Sigmoid colon (tissue), 7 donors: ENCODE results near the gene WNT9B. TPM values are rescaled to one million over a fixed set of nuclear protein-coding genes. Genes with fewer than 3 reads are reported as not detected.

Source experiments
- DNase-seq: peaks from one replicate; pipeline ENCODE4 v3.0.0-alpha.2; 2019
- H3K27ac ChIP-seq, 4 donors: fragments of 200-600 bp; sonication (generic); one replicate each; pipeline ENCODE4 v1.5.1; 2016 to 2019; ENCODE audit warnings: mild to moderate bottlenecking in 1 of 4
- H3K27me3 ChIP-seq, 3 donors: fragments of 200-600 bp; sonication (generic); one replicate each; pipeline ENCODE4 v1.5.1; 2019; ENCODE audit warnings: mild to moderate bottlenecking in 1 of 3
- H3K36me3 ChIP-seq, 4 donors: fragments of 200-600 bp; sonication (generic); one replicate each; pipeline ENCODE4 v1.5.1; 2016 to 2019
- H3K4me1 ChIP-seq, 4 donors: fragments of 200-600 bp; sonication (generic); one replicate each; pipeline ENCODE4 v1.5.1; 2017 to 2019
- H3K4me3 ChIP-seq, 4 donors: fragments of 200-600 bp; sonication (generic); one replicate each; pipeline ENCODE4 v1.5.1; 2017 to 2019; ENCODE audit warnings: mild to moderate bottlenecking in 2 of 4, moderate library complexity in 1 of 4
- H3K9me3 ChIP-seq, 4 donors: fragments of 200-600 bp in 3 of 4; sonication (generic) in 3 of 4; one replicate each; pipeline versions ENCODE4 v1.5.1 to v1.6.1; 2013 to 2019
- CTCF ChIP-seq, 4 experiments: fragments of 450-650 bp in 3 of 4; fragments of 200-600 bp in 1 of 4; IDR thresholded peaks; one replicate each; pipeline ENCODE4 v1.5.1; 2016 to 2019; ENCODE audit warnings: antibody characterized with exemption in 4 of 4, mild to moderate bottlenecking in 3 of 4, moderate library complexity in 2 of 4
- EP300 ChIP-seq, 4 donors: sonication (generic); formaldehyde crosslinking; IDR thresholded peaks; one replicate each; pipeline ENCODE4 v1.6.1; 2017; ENCODE audit warnings: antibody characterized with exemption in 4 of 4
- POLR2A ChIP-seq, 2 donors: fragments of 450-650 bp; IDR thresholded peaks; one replicate each; pipeline ENCODE4 v1.6.1; 2016; ENCODE audit warnings: antibody characterized with exemption in 2 of 2, mild to moderate bottlenecking in 2 of 2, moderate library complexity in 2 of 2
- POLR2AphosphoS5 ChIP-seq, 4 donors: sonication (generic); formaldehyde crosslinking; IDR thresholded peaks; one replicate each; pipeline ENCODE4 v1.6.1; 2017; ENCODE audit warnings: antibody characterized with exemption in 4 of 4
- WGBS, 2 donors: extraction: QIAGEN DNeasy Blood & Tissue Kit; methylation state at CpG; one replicate each; pipeline ENCODE4 v1.1.7; 2013; 5-methylcytosine and 5-hydroxymethylcytosine counted together
- intact Hi-C: fragments of 100-400 bp; cut with DNase I; formaldehyde crosslinking; loops from one replicate; pipeline ENCODE4 v1.15.1; 2023
- polyA plus RNA-seq, 3 donors: library from polyadenylated mRNA; stranded (reverse); fragments of 200-250 nt; gene quantifications; one replicate each; pipeline ENCODE4 v1.2.3, GENCODE V29; 2013
- total RNA-seq, 4 donors: library from RNA; depleted of rRNA; stranded (reverse); fragments of >200 nt; gene quantifications; one replicate each; pipeline ENCODE4 v1.1.0, GENCODE V29; 2016
- donor health status: healthy with polysubstance abuse.
- donor health status: Bipolar disorder and iron deficiency.
- donor health status: healthy.

The WNT9B gene
- total and polyA plus RNA-seq, 7 donors = 0.03 TPM; not detected in 6

GRCh38 chr17:46827274-46827673 is 24.1 kb upstream of the WNT9B start:
- 91 to 95% methylated on average over 2 of the region's 2 CpGs for WGBS, 2 donors
- Histone ChIP-seq H3K9me3 (peaks cover 0 to 2% (median 0%) of the 10 kb centered on the region in 4 donors), H3K27ac (no peak overlapping the region), H3K27me3 (peaks cover 5 to 16% (median 7%) of the 10 kb centered on the region in 3 donors), H3K4me3 (no peak overlapping the region), H3K36me3 (no peaks in the 10 kb centered on the region), H3K4me1 (no peaks in the 10 kb centered on the region)
- intact Hi-C loops = no loop called here
- DNase-seq = no peak
- TF ChIP-seq EP300 (IDR thresholded peaks at IDR 0.05) (no peak), POLR2A (IDR thresholded peaks at IDR 0.05) (no peak), CTCF (IDR thresholded peaks at IDR 0.05) (no peak), POLR2AphosphoS5 (IDR thresholded peaks at IDR 0.05) (no peak)

- no peak for DNase-seq
- H3K4me1 ChIP-seq = no peaks in the 10 kb centered on the region
- no peaks in the 10 kb centered on the region for H3K27me3 ChIP-seq
- 73 to 79% methylated on average over 14 of the region's 14 CpGs for WGBS, 2 donors
- H3K9me3 ChIP-seq = peaks cover 0 to 2% (median 0%) of the 10 kb centered on the region in 4 donors
- TF ChIP-seq POLR2AphosphoS5 (IDR thresholded peaks at IDR 0.05) (no peak), CTCF (IDR thresholded peaks at IDR 0.05) (no peak), POLR2A (IDR thresholded peaks at IDR 0.05) (no peak), EP300 (IDR thresholded peaks at IDR 0.05) (no peak)
- no peak overlapping the region for H3K27ac ChIP-seq
- H3K36me3 ChIP-seq = no peaks in the 10 kb centered on the region
- intact Hi-C loops = no loop called here
- no peak overlapping the region for H3K4me3 ChIP-seq
Observed at GRCh38 chr17:46831573-46832330, 19.6 kb upstream of the WNT9B start.

GRCh38 chr17:46832331-46832821 is 19.0 kb upstream of the WNT9B start:
- H3K4me3 ChIP-seq = no peak overlapping the region
- H3K4me1 ChIP-seq = no peaks in the 10 kb centered on the region
- intact Hi-C loops = no loop called here
- no peak for TF ChIP-seq EP300 (IDR thresholded peaks at IDR 0.05)
- no peak for TF ChIP-seq CTCF (IDR thresholded peaks at IDR 0.05)
- TF ChIP-seq POLR2A (IDR thresholded peaks at IDR 0.05) = no peak
- TF ChIP-seq POLR2AphosphoS5 (IDR thresholded peaks at IDR 0.05) = no peak
- no peaks in the 10 kb centered on the region for H3K36me3 ChIP-seq
- no peak for DNase-seq
- WGBS, 2 donors = 70 to 74% methylated on average over 11 of the region's 11 CpGs
- H3K27me3 ChIP-seq = no peaks in the 10 kb centered on the region
- H3K27ac ChIP-seq = no peak overlapping the region
- H3K9me3 ChIP-seq = peaks cover 0 to 1% (median 0%) of the 10 kb centered on the region in 4 donors

- WGBS, 2 donors = 70 to 76% methylated on average over 17 of the region's 17 CpGs
- H3K4me3 ChIP-seq = no peak overlapping the region
- no peak for TF ChIP-seq POLR2AphosphoS5 (IDR thresholded peaks at IDR 0.05)
- TF ChIP-seq CTCF (IDR thresholded peaks at IDR 0.05) = no peak
- no peak for TF ChIP-seq POLR2A (IDR thresholded peaks at IDR 0.05)
- TF ChIP-seq EP300 (IDR thresholded peaks at IDR 0.05) = no peak
- no peaks in the 10 kb centered on the region for H3K9me3 ChIP-seq
- H3K4me1 ChIP-seq = no peaks in the 10 kb centered on the region
- no peaks in the 10 kb centered on the region for H3K27me3 ChIP-seq
- H3K36me3 ChIP-seq = no peaks in the 10 kb centered on the region
- intact Hi-C loops = no loop called here
- no peak overlapping the region for H3K27ac ChIP-seq
- no peak for DNase-seq
Observed at GRCh38 chr17:46832945-46833839, 18.2 kb upstream of the WNT9B start.
